Neural progenitor cell (in vitro differentiated cells): ENCODE data around the gene TAS2R14.

ENCODE experiments used
- CTCF ChIP-seq: fragments of 200-600 bp; sonication (generic); IDR thresholded peaks from 2 replicates; pipeline ENCODE4 v1.5.1; 2017; ENCODE audit warnings: antibody characterized with exemption, mild to moderate bottlenecking
- EZH2phosphoT487 ChIP-seq: fragments of 200-600 bp; sonication (generic); IDR thresholded peaks from 2 replicates; pipeline ENCODE4 v1.6.1; 2017; ENCODE audit warnings: antibody characterized with exemption

- TF ChIP-seq CTCF (no peak), EZH2phosphoT487 (no peak)
Observed at GRCh38 chr12:10901427-10901826, 37.6 kb downstream of the TAS2R14 start.
